Heart right ventricle (tissue), 16 donors: ENCODE measurements around the gene CDCA5. TPM values are rescaled to one million over a fixed set of nuclear protein-coding genes. Genes with fewer than 3 reads are reported as not detected.

Experiments used
- ATAC-seq, 8 donors: fragments of 200-7000 bp; cut with Tn5 transposase; one replicate each; pipeline ENCODE4 v1.9.1; 2020; ENCODE audit warnings: mild to moderate bottlenecking in 8 of 8, moderate library complexity in 8 of 8, moderate number of reproducible peaks in 1 of 8
- DNase-seq, 2 donors: peaks; one replicate each; pipeline ENCODE4 v3.0.0-alpha.2; 2020
- H3K27ac ChIP-seq, 10 donors: fragments of 200-600 bp; sonication (generic) in 2 of 10; one replicate each; pipeline versions ENCODE4 v1.5.0 to v1.8.0; 2020 to 2022; ENCODE audit warnings: mild to moderate bottlenecking in 3 of 10
- H3K27me3 ChIP-seq, 7 donors: fragments of 200-600 bp; one replicate each; pipeline ENCODE4 v1.8.0; 2021 to 2022; ENCODE audit warnings: mild to moderate bottlenecking in 2 of 7
- H3K36me3 ChIP-seq, 9 donors: fragments of 200-600 bp; sonication (generic) in 1 of 9; one replicate each; pipeline versions ENCODE4 v1.5.0 to v1.8.0; 2020 to 2022; ENCODE audit warnings: mild to moderate bottlenecking in 2 of 9
- H3K4me1 ChIP-seq, 9 donors: fragments of 200-600 bp; sonication (generic) in 1 of 9; one replicate each; pipeline versions ENCODE4 v1.5.0 to v1.8.0; 2020 to 2022; ENCODE audit warnings: mild to moderate bottlenecking in 4 of 9
- H3K4me3 ChIP-seq, 10 donors: fragments of 200-600 bp; sonication (generic) in 2 of 10; one replicate each; pipeline versions ENCODE4 v1.5.0 to v1.8.0; 2020 to 2022; ENCODE audit warnings: mild to moderate bottlenecking in 7 of 10, moderate library complexity in 2 of 10
- H3K9me3 ChIP-seq, 11 donors: fragments of 200-600 bp in 10 of 11; sonication (generic) in 2 of 11; one replicate each; pipeline versions ENCODE4 v1.5.0 to v1.8.0; 2013 to 2022; ENCODE audit warnings: mild to moderate bottlenecking in 2 of 11, control low read depth in 1 of 11, moderate library complexity in 1 of 11
- WGBS, 2 donors: extraction: QIAGEN DNeasy Blood & Tissue Kit; methylation state at CpG; one replicate each; pipeline ENCODE4 v1.1.7; 2013; ENCODE audit warnings: inconsistent platforms in 1 of 2; 5-methylcytosine and 5-hydroxymethylcytosine counted together
- intact Hi-C, 10 donors: fragments of 100-400 bp; cut with DNase I; formaldehyde crosslinking; loops; one replicate each; pipeline versions ENCODE4 v1.11.1 to v1.14.2; 2022
- polyA plus RNA-seq, 2 donors: library from polyadenylated mRNA; stranded (reverse); fragments of 200-250 nt; gene quantifications; one replicate each; pipeline ENCODE4 v1.2.3, GENCODE V29; 2013
- total RNA-seq, 10 donors: library from RNA; stranded (reverse); fragmentation: NEBNext Ultra II Directional in 3 of 10; extraction: Animal tissue kit (Norgen Biotek cat#: 25700) in 3 of 10; gene quantifications; one replicate each; pipeline versions ENCODE4 v1.2.1 to v1.2.4, GENCODE V29; 2021 to 2023
- TF ChIP-seq, protein P1 (sequence below), 9 donors: fragments of 200-600 bp; sonication (generic) in 2 of 9; IDR thresholded peaks; one replicate each; pipeline versions ENCODE4 v1.5.0 to v1.8.0; 2021 to 2022; ENCODE audit warnings: antibody characterized with exemption in 9 of 9, mild to moderate bottlenecking in 5 of 9, moderate library complexity in 1 of 9
- donor health status: Arrhythmogenic right ventricular cardiomyopathy.
- donor health status: ischemic (EF 13 %, LVEDD 7.1; RV severe dilation, severe dysfunction).
- donor health status: healthy with polysubstance abuse.
- donor health status: DM: no; HTN: yes; CAD: no.
- donor health status: DM: no; HTN: no; CAD: no.
- donor health status: ischemic (EF 25% LVEDD 6.9; RV normal size, moderate dysfunction).
- donor health status: ischemic (EF 25% LVEDD 5.7; RV mildly dilated, moderate dysfunction).
- donor health status: healthy.
- donor health status: DM: yes; HTN: yes; CAD: no.
- donor health status: Ischemic cardiomyopathy.
- donor health status: ischemic (EF 35%, LVEDD 5.7; RV mildly dilated, moderate dysfunction).
- donor health status: nonischemic (EF 11% LVEDD 7.7; RV severe dilation, severe dysfunction).
- donor health status: DM: yes; HTN: yes; CAD: no.
- donor health status: PGD.
- donor health status: ischemic (EF 29% LVEDD 5.4; RV normal size, mild dysfunction).
- donor health status: nonischemic (EF 23%, LVEDD 6.1; RV moderate dilation, normal function).

The CDCA5 gene
- total and polyA plus RNA-seq, 12 donors: 0.45 to 5.3 (median 0.90) TPM

DNA sequence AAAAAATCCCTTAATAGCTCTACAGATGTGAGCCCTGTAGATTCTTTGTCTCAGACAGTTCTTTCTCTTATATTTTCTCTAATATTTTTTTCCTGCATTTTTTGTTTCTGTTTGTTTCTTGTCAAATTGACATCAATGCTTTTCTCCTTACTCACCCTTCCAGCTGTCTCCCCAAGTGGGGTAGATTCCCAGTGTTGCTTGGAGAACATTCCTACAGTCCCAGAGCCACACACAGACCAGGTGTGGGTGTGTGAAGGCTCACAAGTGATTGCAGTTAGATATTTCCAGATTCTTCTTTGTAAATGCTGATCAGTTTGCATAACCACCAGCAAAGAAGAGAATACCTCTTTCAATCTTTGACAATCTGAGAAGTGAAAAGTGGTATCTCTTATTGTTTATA, 19.6 kb upstream of the CDCA5 start:
- TF ChIP-seq, protein P1, sequence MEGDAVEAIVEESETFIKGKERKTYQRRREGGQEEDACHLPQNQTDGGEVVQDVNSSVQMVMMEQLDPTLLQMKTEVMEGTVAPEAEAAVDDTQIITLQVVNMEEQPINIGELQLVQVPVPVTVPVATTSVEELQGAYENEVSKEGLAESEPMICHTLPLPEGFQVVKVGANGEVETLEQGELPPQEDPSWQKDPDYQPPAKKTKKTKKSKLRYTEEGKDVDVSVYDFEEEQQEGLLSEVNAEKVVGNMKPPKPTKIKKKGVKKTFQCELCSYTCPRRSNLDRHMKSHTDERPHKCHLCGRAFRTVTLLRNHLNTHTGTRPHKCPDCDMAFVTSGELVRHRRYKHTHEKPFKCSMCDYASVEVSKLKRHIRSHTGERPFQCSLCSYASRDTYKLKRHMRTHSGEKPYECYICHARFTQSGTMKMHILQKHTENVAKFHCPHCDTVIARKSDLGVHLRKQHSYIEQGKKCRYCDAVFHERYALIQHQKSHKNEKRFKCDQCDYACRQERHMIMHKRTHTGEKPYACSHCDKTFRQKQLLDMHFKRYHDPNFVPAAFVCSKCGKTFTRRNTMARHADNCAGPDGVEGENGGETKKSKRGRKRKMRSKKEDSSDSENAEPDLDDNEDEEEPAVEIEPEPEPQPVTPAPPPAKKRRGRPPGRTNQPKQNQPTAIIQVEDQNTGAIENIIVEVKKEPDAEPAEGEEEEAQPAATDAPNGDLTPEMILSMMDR (IDR thresholded peaks at IDR 0.05): no peak
- intact Hi-C loops: no loop called here
- peaks cover 0 to 54% (median 36%) of the 10 kb centered on the region in 9 donors for H3K4me1 ChIP-seq
- H3K36me3 ChIP-seq: peaks cover 0 to 58% (median 18%) of the 10 kb centered on the region in 9 donors
- no peaks in the 10 kb centered on the region for H3K27me3 ChIP-seq
- H3K9me3 ChIP-seq: no peaks in the 10 kb centered on the region
- peak overlapping the region; percentile 11 to 83 (median 74) for H3K27ac ChIP-seq
- ATAC-seq (no peak), DNase-seq (no peak)
- no peak overlapping the region for H3K4me3 ChIP-seq

DNA sequence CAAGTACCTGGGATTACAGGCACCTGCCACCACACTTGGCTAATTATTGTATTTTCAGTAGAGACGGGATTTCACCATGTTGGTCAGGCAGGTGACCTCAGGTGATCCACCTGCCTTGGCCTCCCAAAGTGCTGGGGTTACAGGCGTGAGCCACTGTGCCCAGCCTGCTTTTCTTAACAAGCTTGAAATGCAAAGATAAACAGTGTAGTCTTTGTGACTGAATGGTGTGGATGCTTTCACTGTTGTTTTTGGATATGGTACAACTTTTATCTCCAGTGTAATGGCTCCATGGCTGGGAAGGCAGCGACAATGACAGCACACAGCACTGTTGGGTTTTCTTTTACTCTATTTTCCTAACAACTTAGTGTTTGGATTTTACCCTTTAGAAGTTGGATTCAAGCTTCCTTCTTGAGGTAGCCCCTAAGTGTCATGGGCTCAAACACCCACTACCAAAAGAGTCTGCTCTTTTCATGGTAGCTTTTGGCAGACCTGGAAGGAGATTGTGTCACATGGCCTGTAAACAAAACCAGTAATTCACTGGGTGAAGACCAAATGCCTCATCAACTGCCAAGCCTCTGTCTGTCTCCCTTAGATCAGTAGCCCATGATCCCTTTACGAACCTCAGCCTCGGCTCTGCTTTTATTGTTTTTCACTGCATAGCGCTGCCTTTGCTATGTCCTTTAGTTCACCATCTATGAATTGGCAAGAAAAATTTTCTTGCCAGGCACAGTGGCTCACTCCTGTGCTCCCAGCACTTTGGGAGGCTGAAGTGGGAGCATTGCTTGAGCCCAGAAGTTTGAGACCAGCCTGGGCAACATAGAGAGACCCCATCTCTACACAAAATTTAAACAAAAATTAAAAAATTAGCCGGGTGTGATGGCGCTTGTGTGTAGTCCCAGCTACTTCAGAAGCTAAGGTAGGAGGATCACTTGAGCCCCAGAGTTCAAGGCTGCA, 18.6 kb upstream of the CDCA5 start:
- no peak for DNase-seq
- 58 to 61% methylated on average over 8 of the region's 8 CpGs for WGBS, 2 donors
- TF ChIP-seq, protein P1 (IDR thresholded peaks at IDR 0.05): no peak
- Histone ChIP-seq H3K4me1 (peaks cover 0 to 59% (median 38%) of the 10 kb centered on the region in 9 donors), H3K27me3 (no peaks in the 10 kb centered on the region), H3K4me3 (no peak overlapping the region), H3K36me3 (peaks cover 0 to 58% (median 7%) of the 10 kb centered on the region in 9 donors), H3K9me3 (no peaks in the 10 kb centered on the region), H3K27ac (peak overlapping the region; percentile 11 to 83 (median 74))
- intact Hi-C loops: no loop called here
- ATAC-seq: peak; percentile 20 to 73 (median 69)

DNA sequence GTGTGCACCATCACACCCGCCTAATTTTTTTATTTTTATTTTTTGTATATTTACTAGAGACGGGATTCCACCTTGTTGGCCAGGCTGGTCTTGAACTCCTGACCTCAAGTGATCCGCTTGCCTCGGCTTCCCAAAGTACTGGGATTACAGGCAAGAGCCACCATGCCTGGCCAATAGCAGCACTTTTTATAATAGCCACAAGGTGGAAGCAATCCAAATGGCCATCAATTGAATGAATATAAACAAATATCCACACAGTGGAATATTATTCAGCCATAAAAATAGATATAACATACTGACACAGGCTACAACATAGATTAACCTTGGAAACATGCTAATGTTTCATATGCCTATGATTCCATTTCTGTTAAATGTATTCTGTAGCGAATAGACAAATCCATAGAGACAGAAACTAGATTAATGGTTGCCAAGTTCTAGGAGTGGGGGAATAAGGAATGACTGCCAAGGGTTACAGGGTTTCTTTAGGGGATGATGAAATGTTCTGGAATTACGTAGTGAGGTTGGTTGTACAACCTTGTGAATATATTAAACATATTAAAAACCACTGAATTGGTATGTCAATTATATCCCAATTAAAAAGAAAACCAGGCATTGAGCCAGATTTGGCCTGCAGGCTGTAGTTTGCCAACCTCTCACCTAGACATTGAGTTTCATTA, 17.0 kb upstream of the CDCA5 start:
- WGBS, 2 donors: 77 to 83% methylated on average over 6 of the region's 6 CpGs
- TF ChIP-seq, protein P1 (IDR thresholded peaks at IDR 0.05): peak in 1 of 9 donors; percentile 9
- intact Hi-C loops: loop anchor here in 1 of 10 donors (2.0 kb wide), 1 partner anchor 72 kb away; no protein-coding TSS in a partner anchor
- peak overlapping the region in 6 of 10 donors; percentile 70 to 83 (median 79) for H3K27ac ChIP-seq
- no peak overlapping the region for H3K4me3 ChIP-seq
- no peaks in the 10 kb centered on the region for H3K9me3 ChIP-seq
- DNase-seq (no peak), ATAC-seq (no peak)
- H3K27me3 ChIP-seq: no peaks in the 10 kb centered on the region
- peaks cover 0 to 52% (median 9%) of the 10 kb centered on the region in 9 donors for H3K36me3 ChIP-seq
- peaks cover under 1 to 67% (median 46%) of the 10 kb centered on the region in 9 donors for H3K4me1 ChIP-seq

DNA sequence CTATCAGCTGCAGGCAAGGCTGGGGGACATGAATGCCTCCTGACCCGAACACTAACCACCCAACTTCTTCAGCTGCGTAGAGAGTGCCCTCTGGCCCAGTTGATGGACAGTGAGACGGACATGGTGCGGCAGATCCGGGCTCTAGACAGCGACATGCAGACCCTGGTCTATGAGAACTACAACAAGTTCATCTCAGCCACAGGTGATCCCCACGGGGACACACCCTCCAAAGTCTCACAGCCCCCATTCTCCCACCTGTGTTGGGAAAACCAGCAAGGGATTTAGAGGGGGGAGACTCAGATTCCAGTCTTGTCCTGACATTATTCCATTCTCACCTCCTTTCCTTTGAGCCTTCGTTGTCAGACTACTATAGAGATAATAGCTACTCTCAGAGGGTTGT, 13.1 kb upstream of the CDCA5 start:
- peaks cover 4 to 39% (median 26%) of the 10 kb centered on the region in 9 donors for H3K4me1 ChIP-seq
- peak overlapping the region; percentile 67 to 96 (median 93) for H3K27ac ChIP-seq
- no peak for DNase-seq
- H3K36me3 ChIP-seq: peaks cover 0 to 33% (median 2%) of the 10 kb centered on the region in 9 donors
- WGBS, 2 donors: 30 to 34% methylated on average over 8 of the region's 8 CpGs
- H3K27me3 ChIP-seq: no peaks in the 10 kb centered on the region
- peak overlapping the region; percentile 75 to 94 (median 86) for H3K4me3 ChIP-seq
- peak in 3 of 8 donors; percentile 4 to 23 (median 6) for ATAC-seq
- H3K9me3 ChIP-seq: no peaks in the 10 kb centered on the region
- TF ChIP-seq, protein P1 (IDR thresholded peaks at IDR 0.05): no peak
- intact Hi-C loops: loop anchor here in 4 of 10 donors (1.0 to 5.0 kb wide), 4 partner anchors 13 to 740 kb away; partner anchors contain the start of genes CDCA5 (in 2 of the 4), ZFPL1 (in 2 of the 4), ARL2 (in 1 of the 4) and RPS6KA4 (in 1 of the 4)
